Liver (tissue), 9 donors: ENCODE data around the gene GADL1. TPM values are rescaled to one million over a fixed set of nuclear protein-coding genes. Genes with fewer than 3 reads are reported as not detected.
A peak's percentile ranks its signal among the peaks of the same experiment; 100 is the strongest.

Experiments
- DNase-seq: peaks from one replicate; pipeline ENCODE4 v3.0.0-alpha.2; 2017; ENCODE audit warnings: low spot score
- H3K27ac ChIP-seq, 2 donors: one replicate each; pipeline ENCODE4 v1.7.0; 2013; ENCODE audit warnings: inconsistent platforms in 2 of 2, low read length in 2 of 2, control low read depth in 1 of 2, low read depth in 1 of 2, mild to moderate bottlenecking in 1 of 2
- H3K27me3 ChIP-seq, 4 donors: one replicate each; pipeline versions ENCODE4 v1.6.1 to v1.7.0; 2013; ENCODE audit warnings: low read length in 3 of 4, inconsistent platforms in 1 of 4, mild to moderate bottlenecking in 1 of 4, moderate library complexity in 1 of 4; ENCODE audit not compliant: control insufficient read depth in 4 of 4, insufficient read depth in 4 of 4
- H3K36me3 ChIP-seq, 4 donors: one replicate each; pipeline versions ENCODE4 v1.6.1 to v1.7.0; 2013; ENCODE audit warnings: low read length in 3 of 4, mild to moderate bottlenecking in 3 of 4, low read depth in 1 of 4, moderate library complexity in 1 of 4; ENCODE audit not compliant: control insufficient read depth in 4 of 4, insufficient read depth in 3 of 4
- H3K4me1 ChIP-seq, 4 donors: one replicate each; pipeline versions ENCODE4 v1.6.1 to v1.7.0; 2013; ENCODE audit warnings: low read length in 3 of 4, mild to moderate bottlenecking in 3 of 4, moderate library complexity in 1 of 4; ENCODE audit not compliant: control insufficient read depth in 4 of 4, insufficient read depth in 4 of 4
- H3K4me3 ChIP-seq, 3 donors: one replicate each; pipeline versions ENCODE4 v1.6.1 to v1.7.0; 2013; ENCODE audit warnings: low read length in 3 of 3, control low read depth in 1 of 3, low read depth in 1 of 3, mild to moderate bottlenecking in 1 of 3
- H3K9ac ChIP-seq, 2 donors: one replicate each; pipeline ENCODE4 v1.7.0; 2013; ENCODE audit warnings: low read length in 2 of 2, mild to moderate bottlenecking in 2 of 2, moderate library complexity in 2 of 2, control low read depth in 1 of 2, low read depth in 1 of 2
- H3K9me3 ChIP-seq, 4 donors: one replicate each; pipeline versions ENCODE4 v1.6.1 to v1.7.0; 2013; ENCODE audit warnings: low read length in 3 of 4; ENCODE audit not compliant: control insufficient read depth in 4 of 4
- ATF3 ChIP-seq: IDR thresholded peaks from 2 replicates; pipeline ENCODE4 v1.6.1; 2016; ENCODE audit warnings: antibody characterized with exemption
- CTCF ChIP-seq: fragments of 150-350 bp; IDR thresholded peaks from 2 replicates; pipeline ENCODE4 v1.5.1; 2017; ENCODE audit warnings: improper control_type of control experiment, low read depth, low read length; ENCODE audit not compliant: missing input control
- EGR1 ChIP-seq, 2 donors: IDR thresholded peaks; 2 replicates each; pipeline ENCODE4 v1.6.1; 2016 to 2018; ENCODE audit warnings: antibody characterized with exemption in 2 of 2, low read depth in 2 of 2
- FOXA1 ChIP-seq: IDR thresholded peaks from 2 replicates; pipeline ENCODE4 v1.6.1; 2016; ENCODE audit warnings: antibody characterized with exemption
- GABPA ChIP-seq, 2 donors: IDR thresholded peaks in 1 of 2; conservative IDR thresholded peaks in 1 of 2; 2 replicates each; pipeline ENCODE4 v1.6.1; 2016; ENCODE audit warnings: antibody characterized with exemption in 2 of 2, mild to moderate bottlenecking in 1 of 2, moderate library complexity in 1 of 2
- HNF4A ChIP-seq, 2 donors: conservative IDR thresholded peaks; 2 replicates each; pipeline ENCODE4 v1.6.1; 2016; ENCODE audit warnings: antibody characterized with exemption in 2 of 2, mild to moderate bottlenecking in 2 of 2
- JUND ChIP-seq, 2 donors: IDR thresholded peaks; 2 replicates each; pipeline ENCODE4 v1.6.1; 2016; ENCODE audit warnings: antibody characterized with exemption in 2 of 2
- MAX ChIP-seq: IDR thresholded peaks from 2 replicates; pipeline ENCODE4 v1.6.1; 2016; ENCODE audit warnings: antibody characterized with exemption
- NR2F2 ChIP-seq: IDR thresholded peaks from 2 replicates; pipeline ENCODE4 v1.6.1; 2016; ENCODE audit warnings: antibody characterized with exemption
- REST ChIP-seq: IDR thresholded peaks from 2 replicates; pipeline ENCODE4 v1.6.1; 2016; ENCODE audit warnings: antibody characterized with exemption, mild to moderate bottlenecking
- RXRA ChIP-seq, 2 donors: IDR thresholded peaks; 2 replicates each; pipeline ENCODE4 v1.6.1; 2017 to 2018; ENCODE audit warnings: antibody characterized with exemption in 2 of 2, mild to moderate bottlenecking in 1 of 2
- SP1 ChIP-seq: IDR thresholded peaks from 2 replicates; pipeline ENCODE4 v1.6.1; 2018; ENCODE audit warnings: antibody characterized with exemption, mild to moderate bottlenecking
- TAF1 ChIP-seq: conservative IDR thresholded peaks from 2 replicates; pipeline ENCODE4 v1.6.1; 2016; ENCODE audit warnings: antibody characterized with exemption, mild to moderate bottlenecking
- YY1 ChIP-seq: IDR thresholded peaks from 2 replicates; pipeline ENCODE4 v1.6.1; 2016; ENCODE audit warnings: antibody characterized with exemption, mild to moderate bottlenecking
- ZBTB33 ChIP-seq: IDR thresholded peaks from 2 replicates; pipeline ENCODE4 v1.6.1; 2016; ENCODE audit warnings: antibody characterized with exemption
- WGBS: extraction: QIAGEN DNeasy Blood & Tissue Kit; methylation state at CpG from one replicate; pipeline ENCODE4 v1.1.7; 2013; 5-methylcytosine and 5-hydroxymethylcytosine counted together
- polyA plus RNA-seq, 2 donors: library from polyadenylated mRNA; stranded (reverse) in 1 of 2; unstranded in 1 of 2; fragments of 200-250 nt in 1 of 2; fragments of >200 nt in 1 of 2; fragmentation: Nextera tagmentation in 1 of 2; extraction: Ambion mirVana in 1 of 2; gene quantifications; one replicate each; pipeline versions ENCODE4 v1.2.1 to v1.2.3, GENCODE V29; 2013 to 2015
- total RNA-seq, 2 donors: library from RNA; depleted of rRNA; stranded (reverse); fragments of >200 nt; gene quantifications; one replicate each; pipeline ENCODE4 v1.2.3, GENCODE V29; 2014
- donor health status: healthy.
- donor health status: healthy.
- donor health status: healthy.
- donor health status: healthy.
- donor health status: healthy.

GADL1 gene
- total and polyA plus RNA-seq, 4 donors = not detected

GRCh38 chr3:30696403-30696819 lies 198.1 kb downstream of the GADL1 start:
- WGBS = 49% methylated on average over 3 of the region's 3 CpGs
- H3K9me3 ChIP-seq = no peaks in the 10 kb centered on the region
- no peak overlapping the region for H3K4me3 ChIP-seq
- H3K27ac ChIP-seq = no peak overlapping the region
- peaks cover 0 to 17% (median 9%) of the 10 kb centered on the region in 4 donors for H3K4me1 ChIP-seq
- peak in 1 of 2 donors; percentile 26 for TF ChIP-seq RXRA (IDR thresholded peaks at IDR 0.05)
- TF ChIP-seq HNF4A (conservative IDR thresholded peaks at IDR 0.05) = no peak
- TF ChIP-seq MAX = no peak
- no peak for TF ChIP-seq SP1
- TF ChIP-seq TAF1 = no peak
- no peak for TF ChIP-seq YY1
- no peak for TF ChIP-seq ZBTB33
- no peak for TF ChIP-seq CTCF
- no peak for TF ChIP-seq GABPA (IDR thresholded peaks at IDR 0.05 in 1 of 2, conservative IDR thresholded peaks at IDR 0.05 in 1 of 2)
- no peak for TF ChIP-seq REST
- TF ChIP-seq EGR1 (IDR thresholded peaks at IDR 0.05; ENCODE audit: low read depth in 2 of 2) = no peak
- no peak for TF ChIP-seq ATF3
- peak; percentile 80 for TF ChIP-seq NR2F2
- TF ChIP-seq JUND (IDR thresholded peaks at IDR 0.05) = no peak
- no peak for TF ChIP-seq FOXA1
- DNase-seq = no peak
- H3K27me3 ChIP-seq = no peaks in the 10 kb centered on the region
- H3K9ac ChIP-seq = no peak overlapping the region
- peaks cover 0 to 16% (median 6%) of the 10 kb centered on the region in 4 donors for H3K36me3 ChIP-seq
